HG03066 (cell line): ENCODE data around the gene PLA2G4F.
"Not testable (repeated sequence)": the region's sequence is repeated elsewhere in the genome, so short reads cannot be mapped to it uniquely, and the experiment has no call there.

ENCODE experiments used
- ATAC-seq: cut with Tn5 transposase; IDR thresholded peaks from one replicate; pipeline ENCODE4 v1.9.1; 2021; ENCODE audit warnings: low read depth; ENCODE audit not compliant: unreplicated experiment

Gene PLA2G4F

DNA sequence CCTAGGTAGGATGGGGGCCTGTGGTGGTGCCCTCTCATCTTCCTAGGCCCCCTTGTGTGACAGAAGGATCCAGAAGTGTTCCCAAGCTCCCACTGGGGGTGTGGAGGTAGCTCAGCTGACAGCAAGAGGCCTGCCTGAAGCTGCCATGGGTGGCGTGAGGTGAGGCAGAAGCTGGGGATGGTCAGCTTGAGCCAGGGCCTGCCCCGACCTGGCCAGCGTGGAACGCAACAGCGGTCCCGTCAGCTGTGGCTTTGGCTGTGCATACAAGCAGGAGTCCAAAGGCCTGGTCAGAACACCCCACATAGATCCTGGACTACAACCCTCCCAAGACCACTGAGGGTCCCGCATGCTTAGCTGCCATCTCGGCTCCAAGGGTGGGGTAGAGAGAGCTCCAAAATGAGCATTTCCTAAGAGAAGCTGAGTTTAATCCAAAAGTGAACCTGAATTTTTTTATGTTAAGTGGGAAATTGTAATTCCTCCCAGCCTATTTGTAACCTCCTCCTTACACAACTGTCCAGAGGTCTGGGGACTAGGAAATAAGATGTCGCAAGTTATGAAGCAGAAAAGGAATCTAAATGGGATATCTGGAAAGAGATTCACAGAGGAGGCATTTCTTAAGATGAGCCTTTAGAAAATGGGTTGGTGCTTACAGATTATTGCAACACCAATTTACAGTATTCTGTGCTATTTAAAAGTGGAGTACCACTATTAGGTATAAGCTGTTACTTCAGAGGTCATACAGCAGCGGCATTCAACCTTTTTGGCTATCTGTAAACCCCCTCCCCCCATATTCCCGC is 52.1 kb downstream of the PLA2G4F start:
- no peak for ATAC-seq

DNA sequence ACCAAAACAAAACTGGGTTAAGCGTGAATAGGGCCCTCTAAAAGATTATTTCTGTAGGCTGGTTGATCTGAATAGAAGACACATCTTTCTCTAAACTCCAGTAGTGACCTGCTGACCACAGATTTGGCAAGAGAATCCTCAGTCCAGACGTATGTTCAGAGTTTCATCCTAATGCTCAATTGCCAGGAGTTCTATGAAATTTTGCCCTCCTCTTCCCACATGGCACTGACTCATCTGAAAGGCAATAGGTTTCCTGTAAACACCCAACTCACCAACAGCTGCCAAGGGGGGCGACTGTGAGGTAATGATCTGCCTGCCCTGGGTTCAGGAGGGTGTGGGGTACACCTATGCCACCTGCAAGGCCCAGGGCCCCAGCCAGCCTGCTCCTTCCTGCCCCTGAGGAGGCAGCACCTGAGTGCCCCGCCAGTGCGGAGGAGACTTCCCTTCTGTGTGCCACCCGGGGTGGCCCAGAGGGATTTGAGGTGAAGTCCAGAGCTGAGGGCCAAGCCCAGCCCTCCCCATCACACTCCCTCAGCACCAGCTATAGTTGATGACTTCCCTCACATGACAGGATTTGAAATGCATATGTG is 53.7 kb downstream of the PLA2G4F start:
- no peak for ATAC-seq

DNA sequence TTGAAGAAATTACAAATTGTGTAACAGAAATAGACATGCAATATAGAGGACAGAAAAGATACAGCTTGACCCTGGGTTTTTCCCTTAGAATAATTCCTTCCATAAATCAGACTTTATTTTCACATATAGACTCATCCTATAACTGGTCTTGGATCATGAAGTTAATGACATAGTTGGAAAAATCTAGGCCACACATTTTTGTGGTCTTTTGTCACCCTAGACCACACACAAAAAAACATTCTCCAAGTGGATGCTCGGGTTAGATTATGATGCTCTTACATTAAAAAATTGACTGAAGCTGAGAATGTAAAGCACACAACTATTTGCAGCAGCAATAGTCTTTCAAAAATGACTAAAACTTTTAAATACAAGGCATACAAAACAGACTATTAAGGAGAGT is 54.6 kb downstream of the PLA2G4F start:
- no peak for ATAC-seq

DNA sequence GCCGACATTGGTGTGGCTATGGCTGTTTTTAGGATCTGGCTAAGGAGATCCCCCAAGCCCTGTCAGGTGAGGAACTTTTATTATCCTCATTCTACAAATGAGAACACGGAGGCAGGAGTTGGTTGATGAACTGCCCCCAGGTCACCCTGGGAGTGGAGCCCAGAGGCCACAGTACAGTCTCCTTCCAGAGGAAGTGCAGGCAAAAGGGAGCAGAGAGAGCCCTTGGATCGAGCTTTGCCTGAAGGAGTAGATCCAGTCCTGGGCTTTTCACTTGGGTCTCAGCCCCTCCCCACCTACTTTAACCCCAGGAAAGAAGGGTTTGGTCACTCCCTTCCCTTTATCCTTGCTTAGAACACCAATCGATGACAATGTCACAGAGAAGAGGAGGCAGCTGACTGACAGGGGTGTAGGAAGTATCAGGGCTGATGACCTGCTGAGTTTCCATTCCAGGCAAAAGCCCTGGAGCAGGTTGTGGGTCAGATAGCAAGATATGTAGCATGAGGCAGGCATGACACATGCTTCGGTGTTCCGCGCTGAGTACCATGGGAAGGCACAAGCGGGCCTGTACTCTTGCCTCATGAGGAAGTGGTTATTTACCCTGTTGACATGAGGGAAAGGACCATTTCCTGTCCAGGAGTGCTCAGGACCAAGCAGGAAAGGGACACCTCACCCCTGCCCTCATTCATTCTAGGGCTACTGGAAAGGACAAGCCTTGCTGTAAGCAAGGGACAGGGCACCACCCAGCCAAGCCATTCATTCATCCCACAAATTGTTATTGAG is 56.2 kb downstream of the PLA2G4F start:
- ATAC-seq = no peak

DNA sequence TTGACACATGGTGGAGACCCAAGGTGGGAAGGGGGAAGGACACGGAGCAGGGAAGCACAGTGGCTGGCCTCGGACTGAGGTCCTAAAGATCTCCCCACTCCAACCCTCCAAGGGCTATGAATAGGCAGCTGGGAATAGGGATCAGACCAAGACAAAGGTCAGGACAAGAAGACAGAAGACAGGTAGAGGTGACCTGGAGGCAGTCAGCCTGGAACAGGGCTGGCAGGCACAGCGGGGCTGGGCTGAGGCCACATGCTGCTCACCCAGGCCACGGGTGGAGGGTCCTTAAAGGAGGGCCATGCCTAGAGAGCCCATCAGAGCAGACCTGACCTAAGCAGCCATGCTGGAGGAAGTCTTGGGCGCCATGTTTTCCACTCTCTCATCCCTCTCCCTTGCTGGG is 59.4 kb downstream of the PLA2G4F start:
- no peak for ATAC-seq

DNA sequence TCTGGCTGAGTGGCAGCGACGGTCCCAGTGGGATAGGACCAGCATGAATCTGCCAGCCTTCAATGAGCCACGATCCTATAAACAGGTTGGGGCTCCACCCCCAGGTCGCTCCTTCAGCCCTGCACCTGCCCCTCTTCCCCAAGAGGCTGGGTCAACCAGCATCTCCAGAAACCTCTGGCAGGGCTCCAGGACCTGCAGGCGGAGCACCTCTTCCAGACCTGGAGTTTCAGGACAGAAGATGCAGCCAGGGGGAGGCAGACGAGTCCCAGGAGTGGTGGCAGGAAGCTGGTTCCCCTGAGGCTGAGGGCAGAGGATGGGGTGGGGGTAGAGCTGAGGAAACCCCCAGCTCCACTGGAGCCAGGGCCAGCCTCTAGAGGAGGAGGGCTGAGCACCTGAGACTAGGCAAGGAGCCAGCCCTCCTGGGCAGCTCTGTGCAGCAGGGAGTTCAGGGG is 61.9 kb downstream of the PLA2G4F start, which contains the start of gene PLA2G4D:
Gene PLA2G4D, minus strand, starts transcription at position 51 of the 452 bp plus-strand sequence. CDS start 103 bp downstream, outside the sequence.
- ATAC-seq = no peak

DNA sequence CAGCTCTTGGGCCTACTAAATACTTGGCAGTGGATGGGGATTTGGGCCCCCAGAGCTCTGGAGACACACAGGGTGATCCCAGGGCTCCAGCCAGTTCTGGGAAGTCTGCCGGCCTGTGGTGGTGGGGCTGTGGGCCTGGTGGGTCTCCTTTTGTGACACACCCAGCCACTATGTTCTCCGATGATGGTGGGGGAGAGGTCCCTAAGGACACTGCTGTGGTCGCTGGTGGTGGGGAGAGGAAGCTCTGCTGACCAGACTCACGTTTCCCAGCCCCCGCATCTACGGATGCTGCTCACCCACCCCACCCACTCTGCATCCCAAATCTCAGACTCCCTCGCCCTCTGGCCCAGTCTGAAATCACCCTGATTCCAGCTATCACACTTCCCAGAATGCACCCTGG is 62.5 kb downstream of the PLA2G4F start:
- no peak for ATAC-seq

DNA sequence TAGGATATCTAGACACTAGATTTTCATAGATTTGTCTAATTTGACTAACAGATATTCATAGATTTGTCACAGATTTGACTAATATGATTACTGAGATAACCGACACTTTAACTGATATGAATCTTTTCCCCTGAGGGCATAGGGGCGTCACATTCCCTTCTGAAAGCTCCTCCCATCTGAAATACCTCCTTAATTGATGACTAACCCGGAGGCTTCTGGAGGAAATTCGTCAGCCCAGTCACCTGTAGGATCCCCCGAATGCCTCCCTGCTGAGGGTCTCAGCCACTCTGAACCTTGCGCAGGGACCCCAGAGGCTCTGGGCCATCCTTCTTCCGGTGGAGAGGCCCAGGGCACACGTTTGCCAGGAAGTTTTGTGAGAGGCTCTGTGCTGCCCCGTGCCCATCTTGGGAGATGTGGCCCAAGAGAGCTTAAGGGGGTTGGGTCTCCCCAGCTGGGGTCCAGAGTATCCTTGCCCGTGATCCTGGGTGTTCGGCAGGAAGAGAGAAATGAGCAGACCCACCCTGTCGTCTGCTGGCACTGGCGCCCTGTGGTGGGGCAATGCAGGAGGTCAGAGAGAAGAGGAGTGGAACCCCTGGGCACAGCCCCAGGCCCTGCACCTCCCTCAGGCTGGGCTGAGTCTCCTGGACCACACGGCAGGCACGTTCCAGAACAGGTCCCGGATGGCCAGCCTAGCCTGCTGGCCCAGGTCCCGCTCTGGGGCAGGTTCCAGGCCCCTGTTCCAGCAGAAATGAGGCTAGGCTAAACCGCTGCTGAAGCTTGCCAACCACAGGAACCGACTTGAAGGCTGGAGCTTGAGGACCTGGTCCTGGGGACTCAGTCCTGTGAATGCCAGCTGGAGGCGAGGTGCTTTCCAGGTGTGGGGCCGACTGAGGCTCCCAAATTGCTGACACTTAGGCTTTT is 63.8 kb downstream of the PLA2G4F start:
- no peak for ATAC-seq

DNA sequence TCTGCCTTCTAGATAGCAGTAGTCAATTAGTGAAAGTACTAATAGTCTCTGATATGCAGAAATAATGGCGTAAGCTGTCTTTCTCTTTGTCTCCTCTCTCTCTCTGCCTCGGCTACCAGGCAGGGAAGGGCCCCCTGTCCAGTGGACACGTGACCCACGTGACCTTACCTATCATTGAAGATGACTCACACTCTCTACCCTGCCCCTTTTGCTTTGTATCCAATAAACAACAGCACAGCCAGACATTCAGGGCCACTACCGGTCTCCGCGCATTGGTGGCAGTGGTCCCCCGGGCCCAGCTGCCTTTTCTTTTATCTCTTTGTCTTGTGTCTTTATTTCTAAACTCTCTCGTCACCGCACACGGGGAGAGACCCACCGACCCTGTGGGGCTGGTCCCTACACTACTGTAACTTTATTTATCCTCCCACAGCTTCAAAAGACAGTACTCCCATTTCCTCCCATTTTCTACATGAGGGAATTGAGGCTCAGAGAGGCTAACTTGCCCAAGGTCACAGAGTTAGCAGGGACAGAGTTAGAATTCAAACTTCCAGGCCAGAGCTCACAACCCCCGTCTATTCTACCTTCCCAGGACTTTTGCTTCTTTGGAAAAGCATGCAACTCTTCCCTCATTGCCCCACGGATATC is 64.6 kb downstream of the PLA2G4F start:
- ATAC-seq = not testable (repeated sequence)

DNA sequence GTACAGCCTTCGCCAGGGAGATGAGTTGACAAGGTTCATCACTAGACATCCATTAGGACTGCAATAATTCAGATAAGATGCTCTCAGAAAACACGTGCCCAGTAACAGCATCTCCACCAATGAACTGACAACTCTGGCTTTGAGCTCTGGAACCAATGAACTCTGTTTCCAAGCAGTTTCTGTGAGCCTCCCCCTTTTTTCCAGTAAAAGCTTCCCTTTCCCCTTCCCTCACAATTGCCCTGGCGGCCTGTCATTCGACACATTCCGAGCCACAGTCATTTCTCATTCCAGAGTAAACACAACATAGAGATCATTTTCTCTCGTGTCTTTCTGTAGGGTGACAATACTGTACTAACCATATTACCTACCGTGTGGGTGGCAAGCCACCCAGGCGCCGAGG is 65.7 kb downstream of the PLA2G4F start:
- no peak for ATAC-seq

DNA sequence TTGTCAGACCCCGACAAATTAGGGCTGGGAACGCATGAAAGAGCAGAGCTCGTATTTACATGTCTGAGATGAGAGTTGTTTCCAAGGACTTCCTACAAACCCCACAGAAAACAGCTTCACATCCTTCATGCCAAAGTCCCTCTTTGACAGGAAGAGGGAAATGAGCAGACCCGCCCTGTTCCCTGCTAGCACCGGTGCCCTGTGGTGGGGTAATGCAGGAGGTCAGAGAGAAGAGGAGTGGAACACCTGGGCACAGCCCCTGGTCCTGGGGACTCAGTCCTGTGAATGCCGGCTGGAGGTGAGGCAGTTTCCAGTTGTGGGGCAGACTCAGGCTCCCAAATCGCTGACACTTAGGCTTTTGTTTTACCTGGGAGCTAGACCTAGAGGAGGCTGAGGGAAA is 66.1 kb downstream of the PLA2G4F start:
- ATAC-seq = no peak

DNA sequence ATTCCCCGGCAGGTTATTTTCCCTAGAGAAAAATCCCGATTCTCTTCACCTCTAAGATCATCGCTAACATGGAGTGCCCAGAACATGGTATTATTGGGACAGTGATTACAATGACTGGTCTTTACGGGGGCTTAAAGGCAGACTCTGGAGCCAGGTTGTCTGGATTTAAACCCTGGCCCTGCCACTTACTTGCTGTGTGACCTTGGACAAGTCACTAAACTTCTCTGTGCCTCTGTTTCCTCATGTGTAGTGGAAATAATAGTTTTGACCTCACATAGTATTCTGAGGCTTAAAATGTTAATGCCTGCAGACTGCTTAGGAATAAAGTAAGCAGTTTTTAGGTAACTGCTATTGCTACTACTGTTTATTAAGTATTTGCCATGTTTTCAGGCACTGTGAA is 66.5 kb downstream of the PLA2G4F start:
- no peak for ATAC-seq
